Ovary (tissue), 3 donors: ENCODE data around the gene MPPED1.

Experiments used
- CTCF ChIP-seq, 3 donors: fragments of 450-650 bp in 2 of 3; fragments of 200-600 bp in 1 of 3; IDR thresholded peaks; one replicate each; pipeline versions ENCODE4 v1.5.1 to v1.8.0; 2016 to 2022; ENCODE audit warnings: antibody characterized with exemption in 3 of 3, mild to moderate bottlenecking in 1 of 3
- POLR2A ChIP-seq: fragments of 450-650 bp; IDR thresholded peaks from one replicate; pipeline ENCODE4 v1.6.1; 2017; ENCODE audit warnings: antibody characterized with exemption, mild to moderate bottlenecking, moderate library complexity
- donor health status: DM: no; HTN: no; CAD: no.

GRCh38 chr22:43435851-43436811 is 24.3 kb downstream of the MPPED1 start:
- TF ChIP-seq CTCF (IDR thresholded peaks at IDR 0.05) = no peak
- TF ChIP-seq POLR2A = no peak
